AG04449 (cell line): ENCODE results near the gene SOD3.

Experiments
- CTCF ChIA-PET: fragments of 350-600 bp; formaldehyde crosslinking; extraction: SDS; loops from one replicate; lab custom pipeline; 2021; ENCODE audit warnings: antibody characterized with exemption; lab: Yijun Ruan, JAX
- POLR2A ChIA-PET: fragments of 400-600, 350-600 bp; formaldehyde crosslinking; extraction: SDS; loops from one replicate; lab custom pipeline; 2020; ENCODE audit warnings: antibody characterized with exemption, inconsistent platforms; lab: Yijun Ruan, JAX
- DNase-seq: peaks from one replicate; pipeline ENCODE4 v3.0.0-alpha.2; 2010; ENCODE audit warnings: low read depth, low spot score
- H3K4me3 ChIP-seq: 2 replicates; pipeline ENCODE4 v1.5.1; 2011; ENCODE audit warnings: low read depth, mild to moderate bottlenecking, control low read depth, low read length
- CTCF ChIP-seq: IDR thresholded peaks from one replicate; pipeline ENCODE4 v1.5.1; 2011; ENCODE audit warnings: mild to moderate bottlenecking, moderate library complexity, low read length, control low read depth, inconsistent platforms; ENCODE audit not compliant: insufficient read depth; ENCODE audit errors: missing control alignments

SOD3 gene

GRCh38 chr4:24768006-24768405 is 27.4 kb upstream of the SOD3 start:
- ChIA-PET POLR2A (no interaction called here), CTCF (interaction anchor here (0.8 kb wide), 1 partner anchor 28 kb away, joined by 3 read pairs; no protein-coding TSS in a partner anchor)
- no peak overlapping the region for H3K4me3 ChIP-seq
- TF ChIP-seq CTCF, result no peak
- DNase-seq, result no peak

DNA sequence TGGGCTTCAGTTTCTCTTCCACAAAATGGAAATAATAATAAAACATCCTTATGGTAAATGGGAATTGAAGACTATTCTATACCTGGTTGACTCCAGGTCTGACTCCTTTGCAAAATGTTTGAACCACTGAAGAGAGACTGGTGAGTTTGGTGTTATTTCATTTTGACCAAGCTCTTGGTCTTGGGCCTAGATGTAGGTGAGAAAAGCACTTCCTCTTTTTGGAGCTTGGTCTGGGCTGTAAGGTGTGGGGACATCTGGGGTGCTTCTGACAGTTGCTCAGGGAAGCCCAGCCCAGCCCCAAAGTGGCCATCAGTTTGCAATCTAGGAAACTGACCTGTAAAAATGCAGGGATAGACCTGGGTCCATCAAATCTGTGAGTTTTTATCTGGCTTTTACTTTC is 26.8 kb upstream of the SOD3 start:
- DNase-seq, result no peak
- POLR2A ChIA-PET, result interaction anchor here (0.6 kb wide), 1 partner anchor 156 kb away, joined by 3 read pairs; no protein-coding TSS in a partner anchor

GRCh38 chr4:24769571-24769970 is 25.8 kb upstream of the SOD3 start:
- no peak for DNase-seq
- ChIA-PET POLR2A (no interaction called here), CTCF (no interaction called here)
- TF ChIP-seq CTCF, result no peak
- H3K4me3 ChIP-seq, result no peak overlapping the region

More for the DNA sequence above, 26.8 kb upstream of the SOD3 start:
- CTCF ChIA-PET, result interaction anchor here (0.8 kb wide), 1 partner anchor 27 kb away, joined by 3 read pairs; no protein-coding TSS in a partner anchor
- no peak overlapping the region for H3K4me3 ChIP-seq
- no peak for TF ChIP-seq CTCF

DNA sequence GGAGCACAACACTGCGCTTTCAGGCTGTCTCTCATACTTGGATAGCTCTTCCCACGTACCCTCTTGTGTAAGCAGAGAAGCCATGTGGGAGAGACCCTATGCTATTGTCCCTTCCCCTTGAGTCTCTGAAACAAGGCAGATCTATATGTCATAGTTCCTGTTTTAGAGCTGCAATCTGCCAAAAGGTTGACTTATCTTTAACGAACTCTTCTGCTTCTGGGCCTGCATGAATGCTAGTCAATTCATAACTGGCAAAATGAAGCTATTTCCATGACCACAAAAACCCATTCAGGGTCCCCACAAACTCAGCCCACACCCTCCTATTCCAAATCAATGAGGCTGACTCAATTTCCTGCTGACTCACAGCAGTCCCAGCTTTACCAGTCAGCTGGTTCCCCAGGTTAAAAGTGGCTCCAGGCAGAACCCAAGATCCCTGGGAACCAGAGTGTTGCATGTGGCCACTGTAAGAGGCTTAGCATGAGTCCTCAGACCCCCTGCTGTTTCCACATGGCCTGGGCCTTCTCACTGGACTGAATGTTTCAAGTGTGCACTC is 25.3 kb upstream of the SOD3 start:
- CTCF ChIA-PET, result interaction anchor here (0.6 kb wide), 1 partner anchor 115 kb away, joined by 3 read pairs; no protein-coding TSS in a partner anchor
- POLR2A ChIA-PET, result no interaction called here
- TF ChIP-seq CTCF, result no peak
- no peak overlapping the region for H3K4me3 ChIP-seq
- DNase-seq, result no peak

GRCh38 chr4:24770667-24771066 is 24.7 kb upstream of the SOD3 start:
- POLR2A ChIA-PET, result no interaction called here
- TF ChIP-seq CTCF, result no peak
- H3K4me3 ChIP-seq, result no peak overlapping the region
- CTCF ChIA-PET, result interaction anchor here (0.6 kb wide), 1 partner anchor 116 kb away, joined by 3 read pairs; no protein-coding TSS in a partner anchor
- DNase-seq, result no peak

GRCh38 chr4:24771241-24771640 is 24.1 kb upstream of the SOD3 start:
- H3K4me3 ChIP-seq, result no peak overlapping the region
- CTCF ChIA-PET, result no interaction called here
- TF ChIP-seq CTCF, result no peak

More at GRCh38 chr4:24771241-24771640, 24.1 kb upstream of the SOD3 start:
- POLR2A ChIA-PET, result no interaction called here
- no peak for DNase-seq
